Measurements from ENCODE around the gene ACVR1C. TPM values are rescaled to one million over a fixed set of nuclear protein-coding genes. Genes with fewer than 3 reads are reported as not detected.

Gene ACVR1C
- polyA plus RNA-seq, 6 donors from 2014 or later: not detected

DNA sequence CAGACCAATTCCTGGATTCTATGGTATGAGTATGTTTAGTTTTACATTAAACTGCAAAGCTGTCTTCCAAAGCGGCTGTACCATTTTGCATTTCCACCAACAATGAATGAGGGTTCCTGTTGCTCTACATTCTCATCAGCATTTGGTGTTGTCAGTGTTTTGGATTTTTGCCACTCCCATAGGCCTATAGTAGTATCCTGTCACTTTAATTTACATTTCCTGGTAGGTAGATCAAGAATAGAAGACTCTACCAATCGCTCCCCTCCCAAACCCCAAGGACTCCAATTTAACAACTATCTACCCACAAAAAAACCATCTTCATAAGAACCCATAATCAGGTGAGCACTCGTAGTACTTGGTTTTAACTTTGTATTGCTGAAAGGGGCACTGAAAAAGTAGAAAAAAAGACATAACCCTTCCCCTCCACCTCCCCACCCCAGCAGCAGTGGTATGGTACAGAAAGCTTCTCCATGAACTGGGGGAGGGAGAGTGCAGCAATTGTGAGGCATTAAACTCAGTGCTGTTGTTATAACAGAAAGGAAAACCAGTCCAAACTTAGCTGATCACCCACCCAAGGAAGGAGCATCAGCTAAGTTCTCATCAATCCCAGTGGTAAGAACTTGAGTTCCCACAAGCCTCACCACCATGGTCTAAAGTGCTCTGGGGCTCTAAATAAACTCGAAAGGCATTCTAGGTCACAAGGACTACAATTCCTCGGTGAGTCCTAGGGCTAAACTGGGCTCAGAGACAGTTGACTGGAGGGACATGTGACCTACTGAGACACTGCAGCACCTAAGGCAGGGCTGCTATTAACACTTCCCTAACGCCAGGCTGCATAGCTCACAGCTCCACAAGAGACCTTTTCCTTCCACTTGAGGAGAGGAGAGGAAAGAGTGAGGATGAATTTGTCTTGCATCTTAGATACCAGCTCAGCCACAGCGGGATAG, 149.3 kb downstream of the ACVR1C start:
- no peak overlapping the region for H3K4me3 Mint-ChIP-seq
- no peaks in the 10 kb centered on the region for H3K36me3 Mint-ChIP-seq
- H3K27me3 Mint-ChIP-seq: no peaks in the 10 kb centered on the region
- no peaks in the 10 kb centered on the region for H3K9me3 Mint-ChIP-seq
- H3K4me1 Mint-ChIP-seq: peaks cover 0 to 17% (median 9%) of the 10 kb centered on the region in 3 donors
- no peak for DNase-seq
- peak overlapping the region in 2 of 6 donors; percentile 64 to 80 for H3K27ac Mint-ChIP-seq
- ATAC-seq (ENCODE audit: low read depth in 2 of 2): no peak

DNA sequence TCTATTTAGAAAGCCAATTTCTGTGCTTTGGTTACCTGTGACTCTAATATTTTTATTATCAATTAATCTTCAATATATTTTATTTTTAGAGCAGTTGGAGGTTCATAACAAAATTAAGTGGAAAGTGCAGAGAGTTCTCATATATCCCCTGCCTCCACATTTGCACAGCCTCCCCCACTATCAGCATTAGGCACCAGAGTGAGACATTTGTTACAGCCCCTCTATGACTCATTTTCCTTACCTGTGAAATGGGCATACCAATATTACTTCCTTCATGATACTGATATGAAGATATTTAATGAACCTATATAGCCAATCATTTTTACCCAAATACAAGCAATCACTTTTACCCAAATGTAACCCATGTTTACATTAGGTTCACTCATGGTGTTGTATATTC, 150.7 kb downstream of the ACVR1C start:
- DNase-seq (no peak), ATAC-seq (ENCODE audit: low read depth in 2 of 2) (no peak)
- no peaks in the 10 kb centered on the region for H3K9me3 Mint-ChIP-seq
- no peak overlapping the region for H3K27ac Mint-ChIP-seq
- no peaks in the 10 kb centered on the region for H3K27me3 Mint-ChIP-seq
- no peaks in the 10 kb centered on the region for H3K36me3 Mint-ChIP-seq
- H3K4me3 Mint-ChIP-seq: no peak overlapping the region
- H3K4me1 Mint-ChIP-seq: peaks cover 12 to 25% (median 22%) of the 10 kb centered on the region in 3 donors

DNA sequence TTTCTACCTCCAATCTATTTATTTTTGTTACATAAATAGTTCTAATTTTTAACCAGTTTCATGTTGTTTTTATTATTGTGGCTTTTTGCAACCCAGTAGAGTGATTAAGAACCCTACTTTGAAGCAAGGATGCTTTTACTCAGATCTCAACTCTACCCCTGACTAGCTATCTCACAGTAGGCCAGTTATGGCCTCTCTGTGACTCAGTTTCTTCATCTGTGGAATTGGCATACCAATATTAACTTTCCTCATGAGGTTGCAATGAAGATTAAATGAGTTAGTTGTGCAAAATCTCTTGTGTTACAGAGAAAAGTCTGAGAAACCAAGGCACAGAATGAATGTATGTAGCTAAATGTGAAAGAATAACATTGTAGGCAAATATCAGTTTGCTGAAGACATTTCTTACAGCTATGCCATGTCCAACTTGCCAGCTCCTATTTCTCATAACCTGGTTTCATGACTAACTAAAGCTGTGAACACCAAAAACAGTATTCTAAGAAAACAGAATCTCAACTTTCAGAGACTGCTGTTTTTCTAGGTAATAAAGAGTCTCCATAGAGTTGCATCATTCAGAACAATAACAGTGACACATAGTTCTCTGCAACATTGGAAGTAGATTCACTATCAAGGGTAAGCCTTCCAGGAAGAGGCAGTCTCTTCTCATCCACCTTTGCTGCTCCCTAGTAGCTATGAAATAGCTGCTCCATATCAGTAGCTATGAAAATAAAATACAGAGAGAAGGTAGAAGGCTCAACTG, 151.5 kb downstream of the ACVR1C start:
- ATAC-seq (ENCODE audit: low read depth in 2 of 2) (no peak), DNase-seq (no peak)
- Mint-ChIP-seq H3K36me3 (no peaks in the 10 kb centered on the region), H3K27ac (peak overlapping the region in 1 of 6 donors; percentile 20), H3K9me3 (no peaks in the 10 kb centered on the region), H3K4me1 (peaks cover 14 to 33% (median 24%) of the 10 kb centered on the region in 3 donors), H3K27me3 (no peaks in the 10 kb centered on the region), H3K4me3 (no peak overlapping the region)

Other genes starting within 250 kb of the ACVR1C start
- gene CYTIP, start 184.8 kb downstream of the ACVR1C start, polyA plus RNA-seq (ENCODE audit: low read depth in 6 of 6): 100 to 1,000 TPM in 4 of 6 donors, 10 to 100 TPM in 2; 90.7 to 172 (median 121) TPM
- 1 to 10 TPM in 5 of 6 donors, not detected in 1; 1.1 to 2.8 (median 1.6) TPM for gene ACVR1, start 247.5 kb upstream of the ACVR1C start, polyA plus RNA-seq (ENCODE audit: low read depth in 6 of 6)

Measured in naive B cell (primary cell).